NOMO-1 treated with dmso at 0.1 percent for 144 hours (cell line): ENCODE measurements around the gene CARD11.

ENCODE experiments used
- DNase-seq: peaks from one replicate; lab custom pipeline; 2025; ENCODE audit not compliant: unreplicated experiment; lab: John Stamatoyannopoulos, UW

The CARD11 gene

GRCh38 chr7:2984091-2984490 lies 59.6 kb downstream of the CARD11 start:
- DNase-seq = no peak

GRCh38 chr7:2983586-2983985 lies 60.1 kb downstream of the CARD11 start:
- no peak for DNase-seq

DNA sequence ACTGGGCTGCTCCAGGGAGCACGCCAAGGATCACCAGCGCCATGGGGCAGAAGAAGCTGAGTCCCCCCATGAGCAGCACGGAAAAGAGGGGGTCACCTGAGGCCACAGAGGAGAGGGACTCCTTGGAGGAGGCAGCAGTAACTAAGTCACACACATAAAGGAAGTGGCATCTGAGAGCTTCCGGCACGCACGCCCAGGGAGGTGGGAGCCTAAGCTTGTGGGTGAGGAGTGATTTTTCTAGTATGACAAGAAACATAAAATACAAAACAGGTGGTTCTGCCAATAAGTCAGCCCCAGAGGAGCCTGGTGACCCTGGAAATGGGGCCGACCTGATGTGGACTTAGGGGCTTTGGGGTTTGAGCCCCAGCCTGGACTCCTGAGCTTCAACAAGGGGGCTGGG lies 60.8 kb downstream of the CARD11 start:
- DNase-seq = no peak

DNA sequence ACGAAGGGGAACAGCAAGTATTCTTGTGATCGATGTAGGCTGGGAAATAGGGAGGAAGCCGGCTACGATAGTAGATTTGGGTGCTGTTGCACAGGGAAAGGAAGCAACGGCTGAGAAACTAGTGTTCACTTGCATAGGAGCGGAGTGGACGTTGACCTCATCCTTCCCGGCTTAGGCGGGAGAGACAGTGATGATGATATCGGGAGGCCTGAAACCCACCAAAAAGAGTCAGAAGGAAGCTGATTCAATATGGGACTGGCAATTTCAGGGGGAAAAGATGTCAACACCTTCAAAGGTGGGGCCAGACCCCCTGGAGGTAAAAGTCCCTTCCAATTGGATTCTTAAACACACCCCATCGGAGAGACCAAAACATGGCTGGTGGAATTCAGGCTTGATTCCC lies 61.3 kb downstream of the CARD11 start:
- DNase-seq = no peak

GRCh38 chr7:2981103-2981480 lies 62.6 kb downstream of the CARD11 start:
- DNase-seq = no peak

- no peak for DNase-seq
These were observed 63.1 kb downstream of the CARD11 start for GRCh38 chr7:2980401-2981102.

- no peak for DNase-seq
These were observed 63.7 kb downstream of the CARD11 start for GRCh38 chr7:2979951-2980350.

DNA sequence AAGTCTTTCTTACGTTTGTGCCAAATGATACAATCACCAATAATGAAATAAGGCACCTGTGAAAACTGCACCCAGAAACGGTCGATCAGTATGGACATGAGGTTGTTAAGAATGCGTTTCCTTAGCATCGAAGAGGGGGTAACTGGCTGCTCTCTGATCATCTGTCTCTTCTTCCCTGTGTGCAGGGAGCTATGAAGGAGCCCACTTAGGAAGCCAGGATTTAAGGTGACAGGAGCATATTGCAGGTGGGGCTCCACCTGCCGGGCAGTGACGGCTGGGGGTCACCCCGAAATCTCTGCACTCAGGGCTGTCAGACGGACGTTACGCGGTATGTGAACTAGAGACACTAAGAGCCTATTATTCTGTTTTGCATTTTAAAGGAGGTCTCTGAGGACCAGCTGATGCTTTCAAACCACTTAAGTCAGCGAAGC lies 64.5 kb downstream of the CARD11 start:
- DNase-seq = no peak

DNA sequence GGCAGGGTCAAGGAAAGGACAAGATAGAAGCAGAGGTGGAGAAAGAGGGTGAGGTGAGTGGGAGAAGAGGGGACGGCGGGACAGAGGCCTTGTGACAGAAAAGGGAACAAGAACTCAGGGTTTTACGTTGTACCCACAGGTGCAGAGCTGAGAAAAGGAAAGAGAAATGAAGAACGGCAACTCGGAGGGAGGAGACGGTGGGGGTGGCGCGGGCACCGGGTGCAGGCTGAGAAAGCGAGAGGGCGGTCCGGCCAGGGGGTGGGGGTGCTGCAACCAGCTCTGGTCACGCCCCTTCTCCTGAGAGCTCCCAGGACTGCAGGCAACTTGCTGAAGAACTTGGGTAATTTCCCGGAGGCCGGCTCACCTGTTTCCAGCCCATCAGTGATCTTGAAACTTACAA lies 65.3 kb downstream of the CARD11 start:
- DNase-seq = peak; percentile 37

DNA sequence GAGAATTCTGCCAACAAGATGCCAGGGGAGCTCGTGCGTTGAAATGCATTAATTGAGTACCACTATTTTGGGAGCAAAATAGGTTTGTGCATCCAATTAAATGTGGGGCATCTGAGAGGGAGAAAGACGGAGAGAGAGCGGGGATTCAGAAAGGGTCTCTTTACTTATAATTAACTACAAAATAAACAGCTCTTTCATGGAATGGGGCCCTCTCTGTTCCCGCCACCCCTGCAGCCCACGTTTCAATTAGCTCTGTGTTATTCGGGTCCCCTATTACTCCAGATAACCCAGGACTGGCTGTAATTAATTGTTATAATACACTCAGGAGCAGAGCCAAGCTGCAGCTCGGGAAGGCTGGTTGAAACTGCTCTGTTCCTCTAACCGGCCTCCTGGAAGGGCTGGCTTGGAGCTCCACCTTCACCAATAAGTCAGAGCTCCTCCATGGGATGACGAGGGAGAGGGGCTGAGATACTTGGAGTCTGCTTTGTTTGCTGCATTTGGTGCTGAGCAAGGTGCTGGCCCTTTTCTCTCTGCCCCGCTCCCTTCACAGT lies 67.8 kb downstream of the CARD11 start:
- DNase-seq = no peak

DNA sequence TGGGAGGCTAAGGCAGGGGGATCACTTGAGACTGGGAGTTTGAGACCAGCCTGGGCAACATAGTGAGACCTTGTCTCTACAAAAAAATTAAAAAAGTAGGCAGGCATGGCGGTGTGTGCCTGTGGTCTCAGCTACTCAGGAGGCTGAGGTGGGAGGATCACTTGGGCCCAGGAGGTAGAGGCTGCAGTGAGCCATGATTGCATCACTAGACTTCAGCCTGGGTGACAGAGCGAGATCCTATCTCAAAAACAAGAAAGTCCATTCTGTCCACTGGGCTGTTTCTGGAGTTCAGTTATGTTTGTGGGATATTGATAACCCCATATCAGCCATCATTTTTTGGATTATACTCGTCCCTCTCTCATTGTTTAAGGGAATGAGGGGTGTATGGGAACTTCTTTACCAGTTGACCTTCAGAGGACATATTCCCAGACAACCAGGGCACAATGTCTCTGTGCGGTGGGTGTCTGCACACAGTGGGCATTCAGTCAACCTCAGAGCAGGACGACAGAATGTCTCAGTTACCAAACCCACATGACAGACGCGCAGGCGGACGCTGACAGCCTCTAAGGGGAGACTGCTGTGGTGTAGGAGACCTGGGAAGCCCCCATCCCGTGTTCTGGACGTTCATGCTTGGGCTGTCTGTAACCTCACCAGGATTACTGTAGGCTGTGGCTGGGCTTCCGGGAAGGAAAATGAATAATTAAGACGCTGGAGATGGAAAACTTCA lies 69.4 kb downstream of the CARD11 start:
- DNase-seq = no peak

- DNase-seq = no peak
These were observed 70.9 kb downstream of the CARD11 start for GRCh38 chr7:2972835-2973161.

DNA sequence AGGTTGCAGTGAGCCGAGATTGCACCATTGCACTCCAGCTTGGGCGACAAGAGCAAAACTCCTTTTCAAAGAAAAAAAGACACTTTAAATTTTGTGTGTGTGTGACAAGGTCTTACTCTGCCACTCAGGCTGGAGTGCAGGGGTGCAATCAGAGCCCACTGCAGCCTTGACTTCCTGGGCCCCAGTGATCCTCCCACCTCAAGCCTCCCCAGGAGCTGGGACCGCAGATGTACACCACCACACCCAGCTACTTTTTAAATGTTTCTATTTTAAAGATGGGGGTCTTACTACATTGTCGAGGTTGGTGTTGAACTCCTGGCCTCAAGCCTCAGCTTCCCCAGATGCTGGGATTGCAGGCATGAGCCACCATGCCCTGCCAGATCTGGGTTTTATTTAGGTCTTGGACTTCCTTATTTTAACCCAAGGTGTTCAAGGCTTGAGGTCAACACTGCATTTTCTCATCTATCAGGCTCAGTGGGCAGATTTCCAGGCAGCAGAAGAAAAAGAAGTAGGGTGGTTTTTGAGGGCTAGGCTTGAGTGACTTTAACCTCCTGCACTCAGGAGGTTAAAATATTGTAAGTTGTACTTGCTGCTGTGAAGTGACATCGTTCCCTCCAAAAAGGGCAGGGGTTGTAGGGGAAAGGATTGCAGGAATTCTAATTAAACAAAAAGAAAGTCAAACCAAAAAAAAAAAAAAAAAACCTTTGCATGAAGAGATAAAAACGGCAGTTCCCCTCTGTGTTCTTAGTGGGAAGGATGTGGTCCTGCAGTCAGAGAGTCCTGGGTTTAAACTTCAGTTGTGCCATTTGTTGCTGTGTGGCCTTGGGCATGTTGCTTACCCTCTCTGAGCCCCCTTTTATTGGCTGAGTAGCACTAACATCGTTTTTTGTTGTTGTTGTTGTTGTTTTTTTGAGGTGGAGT lies 71.5 kb downstream of the CARD11 start:
- no peak for DNase-seq

GRCh38 chr7:2970861-2971260 lies 72.8 kb downstream of the CARD11 start:
- DNase-seq = no peak

GRCh38 chr7:2970307-2970664 lies 73.4 kb downstream of the CARD11 start:
- DNase-seq = no peak

DNA sequence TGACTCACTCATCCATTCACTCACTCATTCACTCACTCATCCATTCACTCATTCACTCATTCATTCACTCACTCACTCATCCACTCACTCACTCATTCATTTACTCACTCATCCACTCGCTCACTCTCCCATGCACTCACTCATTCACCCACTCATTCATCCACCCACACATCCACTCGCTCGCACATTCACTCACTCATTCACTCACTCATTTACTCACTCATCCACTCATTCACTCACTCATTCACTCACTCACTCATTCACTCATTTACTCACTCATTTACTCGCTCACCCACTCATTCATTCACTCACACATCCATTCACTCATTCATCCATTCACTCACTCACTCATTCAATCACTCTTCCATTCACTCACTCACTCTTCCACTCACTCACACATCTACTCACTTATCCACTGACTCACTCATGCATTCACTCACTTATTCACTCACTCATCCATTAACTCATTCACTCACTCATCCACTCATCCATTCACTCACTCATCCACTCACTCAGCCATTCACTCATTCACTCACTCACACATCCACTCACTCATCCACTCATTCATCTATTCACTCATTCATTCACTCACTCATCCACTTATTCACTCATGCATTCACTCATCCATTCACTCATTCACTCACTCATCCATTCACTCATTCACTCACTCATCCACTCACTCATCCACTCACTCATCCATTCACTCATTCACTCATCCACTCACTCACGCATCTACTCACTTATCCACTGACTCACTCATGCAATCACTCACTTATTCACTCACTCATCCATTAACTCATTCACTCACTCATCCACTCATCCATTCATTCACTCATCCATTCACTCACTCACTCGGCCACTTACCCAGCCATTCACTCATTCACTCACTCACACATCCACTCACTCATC lies 74.0 kb downstream of the CARD11 start:
- DNase-seq = no peak

GRCh38 chr7:2968616-2969397 lies 74.9 kb downstream of the CARD11 start:
- no peak for DNase-seq

GRCh38 chr7:2968176-2968575 lies 75.5 kb downstream of the CARD11 start:
- DNase-seq = no peak

- no peak for DNase-seq
These were observed 76.0 kb downstream of the CARD11 start for GRCh38 chr7:2967705-2968104.

GRCh38 chr7:2967253-2967652 lies 76.4 kb downstream of the CARD11 start:
- no peak for DNase-seq
